Smooth muscle cell (in vitro differentiated cells): ENCODE data around the gene ARID1B. TPM values are rescaled to one million over a fixed set of nuclear protein-coding genes. Genes with fewer than 3 reads are reported as not detected.
A peak's percentile ranks its signal among the peaks of the same experiment; 100 is the strongest.

Experiments
- DNase-seq: peaks from one replicate; lab custom pipeline; 2025; ENCODE audit not compliant: unreplicated experiment; lab: John Stamatoyannopoulos, UW
- H2AFZ ChIP-seq: fragments of 200-600 bp; sonication (generic); 2 replicates; pipeline ENCODE4 v1.6.0; 2016; ENCODE audit warnings: antibody characterized with exemption, low read depth, mild to moderate bottlenecking
- H3F3A ChIP-seq: fragments of 200-600 bp; sonication (generic); 2 replicates; pipeline ENCODE4 v1.6.0; 2017; ENCODE audit warnings: antibody characterized with exemption, low read depth
- H3K27ac ChIP-seq: fragments of 200-600 bp; sonication (generic); 2 replicates; pipeline ENCODE4 v1.5.1; 2016; ENCODE audit warnings: low read depth, mild to moderate bottlenecking
- H3K27me3 ChIP-seq: fragments of 200-600 bp; sonication (generic); 2 replicates; pipeline ENCODE4 v1.6.1; 2016; ENCODE audit warnings: low read depth, mild to moderate bottlenecking
- H3K36me3 ChIP-seq: fragments of 200-600 bp; sonication (generic); 2 replicates; pipeline ENCODE4 v1.5.1; 2016; ENCODE audit warnings: low read depth
- H3K4me1 ChIP-seq: fragments of 200-600 bp; sonication (generic); 2 replicates; pipeline ENCODE4 v1.5.1; 2016; ENCODE audit warnings: low read depth
- H3K4me2 ChIP-seq: fragments of 200-600 bp; sonication (generic); 2 replicates; pipeline ENCODE4 v1.6.0; 2016; ENCODE audit warnings: mild to moderate bottlenecking
- H3K4me3 ChIP-seq: fragments of 200-600 bp; sonication (generic); 2 replicates; pipeline ENCODE4 v1.5.1; 2016; ENCODE audit warnings: mild to moderate bottlenecking
- H3K79me2 ChIP-seq: fragments of 200-600 bp; sonication (generic); 2 replicates; pipeline ENCODE4 v1.6.0; 2016; ENCODE audit warnings: low read depth, mild to moderate bottlenecking
- H3K9ac ChIP-seq: fragments of 200-600 bp; sonication (generic); 2 replicates; pipeline ENCODE4 v1.6.0; 2016; ENCODE audit warnings: low read depth
- H3K9me3 ChIP-seq: fragments of 200-600 bp; sonication (generic); replicated peaks from 2 replicates; pipeline ENCODE4 v1.5.1; 2016; ENCODE audit warnings: low read depth
- H4K20me1 ChIP-seq: fragments of 200-600 bp; sonication (generic); 2 replicates; pipeline ENCODE4 v1.6.0; 2016; ENCODE audit warnings: low read depth
- CTCF ChIP-seq: fragments of 200-600 bp; sonication (generic); IDR thresholded peaks from 2 replicates; pipeline ENCODE4 v1.5.1; 2017; ENCODE audit warnings: borderline replicate concordance, mild to moderate bottlenecking, antibody characterized with exemption; ENCODE audit not compliant: insufficient read depth, poor library complexity, severe bottlenecking
- WGBS: methylation state at CpG from one replicate; pipeline ENCODE4 v1.1.7; 2016; ENCODE audit warnings: low lambda C conversion rate; 5-methylcytosine and 5-hydroxymethylcytosine counted together
- polyA plus RNA-seq: library from polyadenylated mRNA; unstranded; fragments of >200 nt; fragmentation: Nextera tagmentation; extraction: Ambion mirVana; gene quantifications from 2 replicates; pipeline ENCODE4 v1.2.1, GENCODE V29; 2016
- total RNA-seq: library from RNA; depleted of rRNA; stranded (reverse); fragments of >200 nt; gene quantifications from 2 replicates; pipeline ENCODE4 v1.2.3, GENCODE V29; 2014

The ARID1B gene
- total and polyA plus RNA-seq, 2 experiments from 2014 or later = 30.1 to 65.4 TPM

DNA sequence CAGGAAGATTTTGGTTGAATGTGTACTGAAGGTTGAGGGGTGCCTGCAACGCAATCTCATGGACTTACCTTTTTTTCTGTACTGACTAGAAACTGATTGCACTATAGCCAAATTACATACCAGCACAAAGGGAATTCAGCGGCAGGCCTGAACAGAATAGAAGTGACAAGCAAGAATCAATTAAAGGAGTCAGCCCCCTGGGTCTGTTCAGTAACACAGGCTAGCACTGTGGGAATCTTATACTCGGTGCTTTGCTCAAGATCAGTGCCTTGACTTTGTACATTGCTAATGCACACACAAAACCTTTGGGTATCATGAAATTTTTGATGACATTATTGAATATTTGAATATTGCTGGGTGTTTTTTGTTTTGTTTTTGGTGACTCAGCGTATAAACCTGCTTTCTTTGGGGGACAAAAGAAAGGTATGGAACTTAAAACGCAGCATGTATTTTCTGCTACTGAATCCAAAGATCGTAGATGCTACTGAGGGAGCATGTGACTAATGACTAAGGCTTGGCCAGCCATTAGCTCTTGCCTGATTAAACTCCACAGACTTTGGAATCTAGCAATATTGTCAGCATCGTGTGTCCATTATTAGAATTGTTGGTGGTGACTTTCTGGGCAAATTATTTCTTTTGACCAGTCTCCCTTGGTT lies 236.6 kb downstream of the ARID1B start:
- TF ChIP-seq CTCF = no peak
- WGBS = 74% methylated on average over 7 of the region's 7 CpGs
- H3K4me3 ChIP-seq = no peak overlapping the region
- H3K9ac ChIP-seq = no peak overlapping the region
- no peak overlapping the region for H3K4me2 ChIP-seq
- no peaks in the 10 kb centered on the region for H3K27me3 ChIP-seq
- H3K36me3 ChIP-seq = no peaks in the 10 kb centered on the region
- peaks cover 68% of the 10 kb centered on the region for H4K20me1 ChIP-seq
- H3K4me1 ChIP-seq = peaks cover 11% of the 10 kb centered on the region
- peaks cover 100% of the 10 kb centered on the region for H3K79me2 ChIP-seq
- no peak for DNase-seq
- H3K9me3 ChIP-seq = no peaks in the 10 kb centered on the region
- H3K27ac ChIP-seq = peak overlapping the region; percentile 24
- H2AFZ ChIP-seq = no peak overlapping the region
- H3F3A ChIP-seq = peaks cover 1% of the 10 kb centered on the region

DNA sequence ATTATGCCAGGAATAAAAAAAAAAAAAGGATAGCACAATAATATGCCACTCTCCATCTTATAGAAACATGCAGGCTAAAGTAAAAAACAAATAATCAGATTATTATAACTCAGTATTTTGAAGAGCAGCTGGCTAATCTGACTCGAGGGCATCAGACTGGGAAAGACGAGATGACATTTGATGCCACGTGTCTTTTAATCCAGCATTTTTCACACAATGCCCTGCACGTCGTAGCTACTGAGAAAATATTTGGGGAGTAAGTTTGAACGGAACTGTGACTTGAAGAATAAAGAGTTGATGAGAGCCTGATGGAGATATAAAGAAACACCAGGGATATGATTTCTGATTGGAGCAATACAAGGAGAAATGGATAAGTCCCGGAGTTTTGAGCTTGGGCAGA lies 237.7 kb downstream of the ARID1B start:
- TF ChIP-seq CTCF = no peak
- H4K20me1 ChIP-seq = peaks cover 66% of the 10 kb centered on the region

DNA sequence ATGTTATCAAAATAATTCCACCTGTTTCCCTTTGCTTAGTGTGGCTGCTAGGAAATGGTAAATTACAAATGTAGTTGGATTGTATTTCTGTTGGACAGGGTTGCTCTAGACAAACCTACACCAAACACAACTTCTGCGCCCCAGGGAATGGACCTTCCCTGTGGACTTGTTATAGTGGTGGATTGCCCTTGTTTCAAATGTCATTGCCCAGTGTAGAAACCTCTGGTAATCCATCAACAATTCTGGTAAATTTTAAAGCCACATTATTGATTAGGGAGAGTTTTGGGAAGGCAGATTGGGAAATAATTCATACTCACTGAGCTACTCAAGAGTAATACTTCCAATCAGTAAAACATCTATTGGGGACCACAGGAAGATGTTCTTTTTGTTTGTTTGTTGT lies 239.8 kb downstream of the ARID1B start:
- H3K79me2 ChIP-seq = peaks cover 84% of the 10 kb centered on the region
- H3K4me3 ChIP-seq = no peak overlapping the region
- H2AFZ ChIP-seq = no peak overlapping the region
- no peaks in the 10 kb centered on the region for H3K27me3 ChIP-seq
- no peak for DNase-seq
- no peaks in the 10 kb centered on the region for H3K36me3 ChIP-seq
- H4K20me1 ChIP-seq = peaks cover 60% of the 10 kb centered on the region
- WGBS = 100% methylated on average over 1 of the region's 1 CpG
- H3K4me2 ChIP-seq = no peak overlapping the region
- no peak for TF ChIP-seq CTCF
- peaks cover 26% of the 10 kb centered on the region for H3K4me1 ChIP-seq
- peaks cover 13% of the 10 kb centered on the region for H3F3A ChIP-seq
- no peak overlapping the region for H3K27ac ChIP-seq
- H3K9me3 ChIP-seq = no peaks in the 10 kb centered on the region
- no peak overlapping the region for H3K9ac ChIP-seq

More for the DNA sequence above, 237.7 kb downstream of the ARID1B start:
- H3K9ac ChIP-seq = no peak overlapping the region
- 95% methylated on average over 7 of the region's 7 CpGs for WGBS
- no peak overlapping the region for H3K4me3 ChIP-seq
- H3K27me3 ChIP-seq = no peaks in the 10 kb centered on the region
- H2AFZ ChIP-seq = no peak overlapping the region
- DNase-seq = no peak
- H3K27ac ChIP-seq = no peak overlapping the region
- H3K4me1 ChIP-seq = peaks cover 19% of the 10 kb centered on the region
- H3K4me2 ChIP-seq = no peak overlapping the region
- H3K36me3 ChIP-seq = no peaks in the 10 kb centered on the region
- H3F3A ChIP-seq = peaks cover 6% of the 10 kb centered on the region
- peaks cover 100% of the 10 kb centered on the region for H3K79me2 ChIP-seq
- H3K9me3 ChIP-seq = no peaks in the 10 kb centered on the region

DNA sequence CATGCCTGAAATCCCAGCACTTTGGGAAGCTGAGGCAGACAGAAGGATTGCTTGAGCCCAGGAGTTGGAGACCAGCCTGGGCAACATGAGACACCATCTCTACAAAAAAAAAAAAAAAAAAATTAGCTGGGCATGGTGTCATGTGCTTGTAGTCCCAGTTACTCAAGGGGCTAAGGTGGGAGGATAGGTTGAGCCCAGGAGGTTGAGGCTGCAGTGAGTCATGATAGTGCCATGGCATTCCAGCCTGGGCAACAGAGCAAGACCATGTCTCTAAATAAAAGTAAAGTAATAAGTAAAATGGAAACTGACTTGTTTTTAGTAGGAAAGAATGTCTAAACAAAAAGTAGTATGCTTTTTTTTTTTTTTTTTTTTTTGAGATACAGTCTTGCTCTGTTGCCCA lies 240.7 kb downstream of the ARID1B start:
- Histone ChIP-seq H3K79me2 (peaks cover 79% of the 10 kb centered on the region), H3K9me3 (no peaks in the 10 kb centered on the region), H4K20me1 (peaks cover 62% of the 10 kb centered on the region), H3K36me3 (no peaks in the 10 kb centered on the region), H3K27ac (no peak overlapping the region), H3K4me1 (peaks cover 26% of the 10 kb centered on the region), H3K4me2 (no peak overlapping the region), H3F3A (peaks cover 18% of the 10 kb centered on the region), H2AFZ (no peak overlapping the region), H3K27me3 (no peaks in the 10 kb centered on the region), H3K4me3 (no peak overlapping the region), H3K9ac (no peak overlapping the region)
- DNase-seq = no peak
- no peak for TF ChIP-seq CTCF
